ENCODE measurements around the gene CHI3L1. TPM values are rescaled to one million over a fixed set of nuclear protein-coding genes. Genes with fewer than 3 reads are reported as not detected.

The CHI3L1 gene
- polyA plus RNA-seq, 1 of the 3 experiments (the other 2 are of a cell fraction), result not detected

DNA sequence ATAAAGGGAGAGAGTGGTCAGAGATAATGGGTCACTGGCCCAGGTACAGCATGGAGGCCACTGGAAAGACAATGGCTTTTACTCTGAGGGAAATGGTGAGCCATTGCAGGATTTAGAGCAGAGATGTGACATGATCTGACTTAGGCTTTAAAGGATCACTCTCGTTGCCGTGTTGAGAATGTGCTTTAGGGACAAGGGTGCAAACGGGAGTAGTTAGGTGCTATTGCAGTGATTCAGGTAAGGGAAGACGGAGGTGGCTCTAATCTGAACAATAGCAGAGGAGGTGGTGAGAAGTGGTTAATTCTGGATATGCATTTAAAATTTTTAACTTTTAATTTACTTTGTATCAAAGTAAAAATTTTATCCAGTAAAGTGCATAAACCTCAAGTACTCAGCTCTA, 49.2 kb downstream of the CHI3L1 start:
- WGBS (ENCODE audit: low lambda C conversion rate), result 82% methylated on average over 4 of the region's 4 CpGs
- CTCF ChIA-PET, result interaction anchor here (1.6 to 1.8 kb wide), 3 partner anchors 10 to 19 kb away, joined by 5 to 9 read pairs (median 6); no protein-coding TSS in a partner anchor
- no peak overlapping the region for H3K4me2 ChIP-seq
- H3K9me2 ChIP-seq, result no peaks in the 10 kb centered on the region
- no peaks in the 10 kb centered on the region for H3K9me3 ChIP-seq
- TF ChIP-seq FOXJ3 (CRISPR knock-in tag; IDR thresholded peaks at IDR 0.05), result no peak
- TF ChIP-seq, protein P1, sequence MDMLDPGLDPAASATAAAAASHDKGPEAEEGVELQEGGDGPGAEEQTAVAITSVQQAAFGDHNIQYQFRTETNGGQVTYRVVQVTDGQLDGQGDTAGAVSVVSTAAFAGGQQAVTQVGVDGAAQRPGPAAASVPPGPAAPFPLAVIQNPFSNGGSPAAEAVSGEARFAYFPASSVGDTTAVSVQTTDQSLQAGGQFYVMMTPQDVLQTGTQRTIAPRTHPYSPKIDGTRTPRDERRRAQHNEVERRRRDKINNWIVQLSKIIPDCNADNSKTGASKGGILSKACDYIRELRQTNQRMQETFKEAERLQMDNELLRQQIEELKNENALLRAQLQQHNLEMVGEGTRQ (IDR thresholded peaks at IDR 0.05; ENCODE audit: borderline replicate concordance, low read depth, low read length), result no peak
- no peak for TF ChIP-seq MEF2A (IDR thresholded peaks at IDR 0.05; ENCODE audit: borderline replicate concordance, low read depth)
- TF ChIP-seq TEAD4 (IDR thresholded peaks at IDR 0.05; ENCODE audit: borderline replicate concordance, insufficient read depth), result no peak
- no peak for TF ChIP-seq MXI1 (IDR thresholded peaks at IDR 0.05; ENCODE audit: low read depth, low read length)
- TF ChIP-seq CTCF (IDR thresholded peaks at IDR 0.05), result no peak
- TF ChIP-seq JUND (IDR thresholded peaks at IDR 0.05), result no peak
- no peak for TF ChIP-seq RCOR1 (IDR thresholded peaks at IDR 0.05; ENCODE audit: low read length)
- TF ChIP-seq GABPA (IDR thresholded peaks at IDR 0.05; ENCODE audit: low read depth), result no peak
- TF ChIP-seq RXRA (IDR thresholded peaks at IDR 0.05; ENCODE audit: borderline replicate concordance, low read depth), result no peak
- no peak for TF ChIP-seq YY1 (IDR thresholded peaks at IDR 0.05; ENCODE audit: low read depth)
- no peak for TF ChIP-seq TAF1 (IDR thresholded peaks at IDR 0.05; ENCODE audit: borderline replicate concordance, low read depth, low read length)
- no peak for TF ChIP-seq RFX5 (IDR thresholded peaks at IDR 0.05; ENCODE audit: low read length)
- no peak for TF ChIP-seq ZBTB33 (IDR thresholded peaks at IDR 0.05; ENCODE audit: borderline replicate concordance, low read depth)
- no peak for TF ChIP-seq FOSL2 (IDR thresholded peaks at IDR 0.05; ENCODE audit: borderline replicate concordance, low read depth)
- H3K4me3 ChIP-seq (ENCODE audit: low read depth in 2 of 2, low read length in 1 of 2), result no peak overlapping the region
- no peaks in the 10 kb centered on the region for H3F3A ChIP-seq (replicated peaks; ENCODE audit: insufficient read depth)
- no peak overlapping the region for H3K27ac ChIP-seq (ENCODE audit: low read depth in 2 of 2, low read length in 1 of 2)
- H3K36me3 ChIP-seq (replicated peaks in 1 of 2; ENCODE audit: control insufficient read depth in 1 of 2, insufficient read depth in 2 of 2, low read length in 1 of 2), result no peaks in the 10 kb centered on the region
- no peak for DNase-seq
- no peak overlapping the region for H2AFZ ChIP-seq (ENCODE audit: low read depth)
- H3K79me2 ChIP-seq (ENCODE audit: insufficient read depth), result no peaks in the 10 kb centered on the region
- H3K9ac ChIP-seq, result no peak overlapping the region
- H3K27me3 ChIP-seq (ENCODE audit: insufficient read depth), result no peaks in the 10 kb centered on the region
- peaks cover 0 to 20% of the 10 kb centered on the region in 2 experiments; a peak in 1 of 4 replicates for H3K4me1 ChIP-seq (ENCODE audit: control insufficient read depth in 1 of 2, insufficient read depth in 2 of 2, low read depth in 1 of 2, low read length in 1 of 2)
- no peaks in the 10 kb centered on the region for H4K20me1 ChIP-seq (ENCODE audit: insufficient read depth)
- POLR2A ChIA-PET, result no interaction called here

Data from SK-N-SH (cell line).